HepG2 (cell line): ENCODE data around the gene LEUTX.

Experiments used
- BCL3 ChIP-seq: sonication (generic); formaldehyde crosslinking; IDR thresholded peaks from 2 replicates; pipeline ENCODE4 v1.5.1; 2020; ENCODE audit warnings: mild to moderate bottlenecking, missing genetic modification reagents, moderate library complexity
- CBX5 ChIP-seq: sonication (generic); formaldehyde crosslinking; IDR thresholded peaks from 2 replicates; pipeline ENCODE4 v1.4.0; 2020; ENCODE audit warnings: missing genetic modification reagents, borderline replicate concordance
- CREB1 ChIP-seq, 2 experiments: fragments of 450-650 bp in 1 of 2; IDR thresholded peaks; 2 replicates each; pipeline ENCODE4 v1.6.1; 2016 to 2017; ENCODE audit warnings: control low read depth in 1 of 2, mild to moderate bottlenecking in 1 of 2, missing compliant biosample characterization in 1 of 2, missing genetic modification characterization in 1 of 2
- FOXA3 ChIP-seq: IDR thresholded peaks from 2 replicates; pipeline ENCODE4 v1.6.1; 2016; ENCODE audit warnings: missing genetic modification reagents, missing compliant biosample characterization
- SMAD1 ChIP-seq: sonication (generic); formaldehyde crosslinking; IDR thresholded peaks from 2 replicates; pipeline ENCODE4 v1.4.0; 2020; ENCODE audit warnings: missing genetic modification reagents, low read depth, mild to moderate bottlenecking, borderline replicate concordance
- SNAPC5 ChIP-seq: sonication (generic); formaldehyde crosslinking; IDR thresholded peaks from 2 replicates; pipeline ENCODE4 v1.8.1; 2023; ENCODE audit warnings: mild to moderate bottlenecking, missing genetic modification reagents, borderline replicate concordance
- SP1 ChIP-seq, 2 experiments: fragments of 450-650 bp in 1 of 2; sonication (generic) in 1 of 2; formaldehyde crosslinking in 1 of 2; IDR thresholded peaks; 2 replicates each; pipeline versions ENCODE4 v1.4.0 to v1.6.1; 2016 to 2020; ENCODE audit warnings: missing genetic modification reagents in 1 of 2
- ZFP36L1 ChIP-seq: sonication (generic); formaldehyde crosslinking; IDR thresholded peaks from 2 replicates; pipeline ENCODE4 v1.8.0; 2022; ENCODE audit warnings: mild to moderate bottlenecking, missing genetic modification reagents, moderate library complexity
- ZNF629 ChIP-seq: sonication (generic); formaldehyde crosslinking; conservative IDR thresholded peaks from 2 replicates; pipeline ENCODE4 v1.5.0; 2020; ENCODE audit warnings: missing genetic modification reagents
- ZNF776 ChIP-seq: sonication (generic); formaldehyde crosslinking; IDR thresholded peaks from 2 replicates; pipeline ENCODE4 v1.4.0; 2020; ENCODE audit warnings: mild to moderate bottlenecking, missing genetic modification reagents

GRCh38 chr19:39818626-39819097 is 40.0 kb downstream of the LEUTX start:
- TF ChIP-seq ZNF629 (no peak), BCL3 (CRISPR knock-in tag) (no peak), SP1 (IDR thresholded peaks at IDR 0.05) (no peak), SP1 (CRISPR knock-in tag; IDR thresholded peaks at IDR 0.05) (no peak), CBX5 (CRISPR knock-in tag) (no peak), CREB1 (IDR thresholded peaks at IDR 0.05) (no peak), CREB1 (CRISPR knock-in tag; IDR thresholded peaks at IDR 0.05) (no peak), ZNF776 (CRISPR knock-in tag) (no peak), SNAPC5 (CRISPR knock-in tag) (no peak), FOXA3 (CRISPR knock-in tag) (no peak), SMAD1 (no peak), ZFP36L1 (no peak)
